GM18951 (cell line): ENCODE data around the gene DOCK9.

Source experiments
- POLR2A ChIP-seq: IDR thresholded peaks from 4 replicates; pipeline ENCODE4 v1.6.1; 2011; ENCODE audit warnings: mild to moderate bottlenecking; ENCODE audit not compliant: insufficient read length, insufficient read depth; ENCODE audit errors: extremely low read depth
- in situ Hi-C: fragments of 300-500 bp; cut with MboI; formaldehyde crosslinking; loops from one replicate; pipeline ENCODE4 v1.12.0; 2022; ENCODE audit warnings: low sequenced_read_pairs, mixed read lengths, inconsistent platforms; ENCODE audit not compliant: unreplicated experiment

DOCK9 gene

DNA sequence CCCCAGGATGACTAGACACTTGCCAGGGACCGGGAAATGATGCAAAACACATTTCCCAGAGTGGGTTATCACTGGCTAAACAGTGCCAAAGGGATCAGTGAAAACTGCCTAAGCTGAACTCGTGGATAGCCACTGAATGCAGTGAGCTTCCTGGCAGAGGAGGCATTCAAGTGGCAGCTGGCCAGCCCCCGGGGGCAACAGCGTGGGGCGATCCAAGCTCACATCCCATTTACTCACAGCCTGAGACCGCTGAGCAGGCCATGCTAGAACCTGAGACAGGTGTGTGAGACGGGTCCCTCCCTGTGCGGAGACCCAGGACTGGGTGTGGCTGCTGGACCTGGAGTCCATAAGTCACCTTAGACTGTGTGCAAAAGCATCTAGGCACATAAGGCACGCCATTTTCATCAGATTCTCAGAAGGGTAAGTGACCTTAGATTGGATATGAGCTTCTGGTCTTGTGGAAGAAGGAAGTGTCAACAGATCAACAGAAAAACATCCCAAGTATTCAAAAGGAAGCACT, 173.5 kb downstream of the DOCK9 start:
- TF ChIP-seq POLR2A = no peak
- in situ Hi-C loops = no loop called here

DNA sequence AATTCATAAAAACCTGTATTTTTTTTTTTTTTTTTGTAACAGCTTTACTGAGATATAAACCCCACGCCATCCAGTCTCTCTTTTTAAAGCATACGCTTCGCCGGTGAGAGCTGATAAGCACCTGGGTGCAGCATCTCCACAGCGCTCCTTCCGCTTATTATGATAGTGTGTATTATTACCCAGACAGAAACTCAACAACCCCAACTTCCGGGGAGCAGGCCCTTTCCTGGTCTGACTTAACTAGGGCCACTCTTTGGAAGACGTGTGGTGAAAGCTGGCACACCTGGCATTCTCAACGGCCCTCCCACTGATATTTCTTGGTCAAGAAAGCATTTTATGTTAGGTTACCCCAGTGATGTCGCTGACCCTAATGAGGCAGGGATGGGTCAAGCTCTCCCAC, 173.9 kb downstream of the DOCK9 start:
- TF ChIP-seq POLR2A = no peak
- in situ Hi-C loops = no loop called here

DNA sequence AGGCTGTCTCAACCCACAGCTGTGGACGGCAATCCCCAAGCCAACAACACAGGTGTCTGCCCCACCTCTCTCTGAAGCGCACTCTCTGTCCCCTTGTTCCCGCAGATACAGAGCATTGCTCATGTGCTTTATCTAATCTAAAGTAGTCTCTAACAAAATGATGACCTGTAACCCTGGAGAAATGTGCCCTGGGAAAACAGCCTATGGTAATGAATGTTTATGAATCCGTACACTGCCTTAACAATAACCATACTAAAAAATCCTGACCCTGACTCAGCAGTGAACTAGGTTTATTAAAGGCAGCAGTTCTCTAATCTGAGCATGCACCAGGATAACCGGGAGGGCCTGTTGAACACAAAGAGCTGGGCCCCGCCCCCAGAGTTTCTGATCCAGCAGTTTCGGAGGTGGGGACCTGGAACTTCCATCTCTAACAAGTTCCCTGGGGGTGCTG, 174.7 kb downstream of the DOCK9 start:
- no peak for TF ChIP-seq POLR2A
- in situ Hi-C loops = no loop called here

- in situ Hi-C loops = no loop called here
- no peak for TF ChIP-seq POLR2A
These were observed 175.3 kb downstream of the DOCK9 start for GRCh38 chr13:98802559-98802958.

GRCh38 chr13:98801626-98802418, 176.0 kb downstream of the DOCK9 start:
- in situ Hi-C loops = no loop called here
- TF ChIP-seq POLR2A = no peak

DNA sequence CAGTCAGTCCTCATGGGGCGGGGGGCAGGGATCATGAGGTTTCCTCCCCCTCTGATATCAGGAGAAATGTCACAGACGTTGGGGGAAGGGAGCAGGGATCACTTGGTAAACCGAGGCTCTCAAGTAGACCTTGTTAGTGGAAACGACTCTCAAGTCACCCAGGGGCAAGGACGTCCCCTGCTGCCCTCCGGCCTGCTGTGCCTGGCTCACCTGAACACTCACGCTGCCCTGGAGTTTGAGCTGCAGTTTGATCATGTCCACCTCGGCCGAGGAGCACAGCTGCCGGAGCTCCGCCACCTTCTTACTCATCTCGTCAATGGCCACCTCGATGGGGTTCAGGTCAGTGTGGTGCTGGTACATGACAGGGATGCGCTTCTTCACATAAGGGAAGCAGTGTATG, 177.8 kb downstream of the DOCK9 start:
- in situ Hi-C loops = no loop called here
- TF ChIP-seq POLR2A = no peak

DNA sequence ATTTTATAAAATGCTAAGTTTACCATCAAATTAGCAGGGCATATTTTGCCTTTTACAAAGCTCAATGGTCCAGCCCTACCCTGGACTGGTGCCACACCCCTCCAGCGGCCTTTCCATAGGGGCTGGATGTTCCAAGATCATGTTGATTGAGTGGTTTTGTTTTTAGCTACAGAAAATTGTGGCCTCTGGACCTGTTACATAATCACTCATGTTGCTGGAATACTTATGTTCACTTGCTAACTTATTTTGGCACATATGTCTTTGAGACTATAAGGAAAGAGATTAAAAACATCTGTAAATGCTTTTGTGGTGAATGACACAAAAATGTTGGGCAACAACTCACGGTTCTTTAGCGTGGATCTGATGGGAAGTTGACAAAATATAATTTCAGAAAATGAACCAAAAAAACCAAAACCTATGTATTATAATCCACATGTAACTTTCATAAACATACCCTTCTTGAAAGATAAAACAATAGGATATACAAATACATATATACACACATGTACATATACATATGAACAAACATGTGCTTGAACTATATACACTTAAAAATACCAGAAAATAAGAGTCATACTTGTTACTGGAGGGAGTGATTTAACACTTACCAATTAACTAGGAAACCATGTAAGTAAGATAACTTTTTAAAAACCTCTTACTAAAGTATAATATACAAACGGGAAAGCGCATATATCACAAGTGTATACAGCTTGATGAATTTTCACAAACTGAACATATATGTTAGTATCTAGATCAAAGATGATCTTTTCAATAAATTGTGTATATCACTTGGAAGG, 178.8 kb downstream of the DOCK9 start:
- no peak for TF ChIP-seq POLR2A

DNA sequence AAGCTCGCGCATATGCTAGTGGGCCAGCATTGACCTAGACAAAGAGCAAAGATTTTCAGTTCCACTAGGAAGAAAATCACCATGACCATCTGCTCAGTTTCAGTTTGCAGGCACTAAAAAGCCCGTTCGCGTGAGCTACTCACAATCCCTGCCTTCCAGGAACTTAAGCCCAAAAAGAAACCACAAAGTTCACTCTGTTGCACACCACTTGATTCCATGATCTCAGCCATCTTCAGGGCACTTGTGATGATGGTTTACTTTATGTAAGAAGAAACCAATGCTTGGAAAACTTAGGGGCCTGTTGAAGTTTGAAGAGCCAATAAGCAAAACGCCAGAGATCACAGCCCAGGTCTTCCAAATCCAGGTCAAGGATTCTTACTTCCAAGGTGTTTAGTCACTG, 180.4 kb downstream of the DOCK9 start:
- in situ Hi-C loops = no loop called here
- TF ChIP-seq POLR2A = no peak

More for the DNA sequence above, 178.8 kb downstream of the DOCK9 start:
- in situ Hi-C loops = no loop called here

DNA sequence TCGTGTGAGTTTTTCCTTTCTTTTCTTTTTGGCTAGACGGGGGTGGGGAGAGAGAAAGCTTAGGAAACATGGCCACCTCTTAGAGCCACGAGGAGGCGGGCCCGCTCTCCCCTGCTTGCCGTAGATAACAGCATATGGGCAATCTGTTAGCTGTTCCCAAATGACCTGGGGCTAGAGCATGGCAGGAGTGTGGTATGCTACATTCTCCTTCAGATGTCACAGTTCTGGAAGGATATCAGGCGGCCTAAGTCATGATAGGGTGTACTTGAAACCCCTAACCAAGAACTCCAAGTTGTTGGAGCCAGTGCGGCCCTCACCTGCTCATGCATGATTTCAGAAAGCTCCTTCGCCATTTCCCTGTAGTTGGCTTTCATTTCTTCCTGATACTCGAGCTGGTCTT, 181.1 kb downstream of the DOCK9 start:
- in situ Hi-C loops = no loop called here

GRCh38 chr13:98796191-98796590, 181.7 kb downstream of the DOCK9 start:
- no peak for TF ChIP-seq POLR2A
- in situ Hi-C loops = no loop called here

More for the DNA sequence above, 181.1 kb downstream of the DOCK9 start:
- no peak for TF ChIP-seq POLR2A

DNA sequence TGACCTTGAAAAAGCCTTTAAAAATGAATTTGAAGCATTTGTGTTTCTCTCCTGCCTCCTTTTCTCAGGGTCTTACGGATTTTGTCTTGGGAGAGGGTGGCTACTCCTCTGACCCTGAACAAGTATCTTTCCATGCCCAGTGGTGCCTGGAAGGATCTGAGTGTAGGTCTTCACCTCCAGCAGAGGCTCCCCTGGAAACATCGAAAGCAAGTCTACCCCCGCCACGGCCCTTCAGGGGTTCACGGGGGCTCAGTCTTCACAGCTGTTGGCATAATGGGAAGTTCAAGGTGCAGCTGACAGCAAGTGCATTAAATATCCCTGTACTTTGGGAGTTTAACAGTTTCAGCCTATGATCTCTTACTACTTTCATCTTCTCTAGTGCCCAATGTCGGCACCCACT, 182.6 kb downstream of the DOCK9 start:
- TF ChIP-seq POLR2A = no peak
- in situ Hi-C loops = no loop called here

DNA sequence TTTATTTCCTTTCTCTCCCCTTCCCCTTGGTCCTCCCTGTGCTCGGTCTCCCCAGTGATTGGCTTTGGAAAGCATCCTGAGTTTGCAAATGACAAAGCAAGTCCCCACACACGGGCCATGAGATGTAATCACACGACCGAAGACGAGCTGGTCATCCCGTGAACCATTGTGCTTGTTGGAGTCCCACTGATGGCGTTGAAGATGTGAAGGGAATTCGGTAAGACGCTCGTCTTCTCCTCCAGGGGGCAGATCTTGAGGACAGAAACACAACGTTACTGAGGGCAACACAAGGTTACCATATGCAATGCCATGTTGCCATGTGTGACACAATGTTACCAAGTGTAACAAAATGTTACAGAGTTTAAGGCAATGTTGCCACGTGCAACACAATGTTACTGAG, 183.4 kb downstream of the DOCK9 start:
- in situ Hi-C loops = no loop called here
- TF ChIP-seq POLR2A = no peak

DNA sequence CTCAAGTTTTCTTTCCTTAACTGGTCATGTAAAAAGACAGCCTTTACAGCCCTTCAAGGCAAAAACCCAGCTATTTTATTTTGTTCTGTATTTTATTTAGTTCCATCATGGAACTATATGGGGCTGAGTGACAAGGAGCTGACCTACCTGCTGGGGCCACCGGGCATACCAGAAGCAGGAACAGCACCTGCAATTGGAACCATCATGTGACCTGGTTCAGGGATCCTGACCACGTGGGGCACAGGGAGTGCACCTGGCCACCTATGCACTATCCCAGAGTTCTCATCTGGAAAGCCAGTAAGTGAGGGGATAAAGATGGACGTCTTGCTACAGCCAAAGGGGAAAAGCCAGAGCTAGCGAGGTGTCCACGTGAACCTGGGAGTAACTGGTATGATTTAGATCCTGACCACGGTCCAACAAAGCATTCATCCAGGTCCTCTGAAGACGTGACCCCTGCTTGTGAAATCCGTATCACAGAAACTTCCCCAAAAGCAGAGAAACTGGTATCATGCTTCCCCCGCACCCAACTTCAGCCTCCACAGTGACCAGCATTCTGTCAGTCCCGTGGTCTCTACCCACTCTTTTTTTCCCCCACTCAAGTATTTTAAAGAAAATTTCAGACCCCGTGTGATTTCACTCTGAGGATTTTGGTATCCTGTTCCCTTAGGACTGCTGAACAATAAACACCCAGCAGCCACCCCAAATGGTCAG, 184.9 kb downstream of the DOCK9 start:
- in situ Hi-C loops = no loop called here
- no peak for TF ChIP-seq POLR2A
